GM21360 (cell line): ENCODE results near the gene GPR137.

ENCODE experiments used
- ATAC-seq: cut with Tn5 transposase; IDR thresholded peaks from one replicate; pipeline ENCODE4 v1.9.1; 2021; ENCODE audit warnings: mild to moderate bottlenecking, moderate library complexity; ENCODE audit not compliant: unreplicated experiment

Gene GPR137

GRCh38 chr11:64263021-64263946, 22.4 kb upstream of the GPR137 start:
- ATAC-seq, result no peak

DNA sequence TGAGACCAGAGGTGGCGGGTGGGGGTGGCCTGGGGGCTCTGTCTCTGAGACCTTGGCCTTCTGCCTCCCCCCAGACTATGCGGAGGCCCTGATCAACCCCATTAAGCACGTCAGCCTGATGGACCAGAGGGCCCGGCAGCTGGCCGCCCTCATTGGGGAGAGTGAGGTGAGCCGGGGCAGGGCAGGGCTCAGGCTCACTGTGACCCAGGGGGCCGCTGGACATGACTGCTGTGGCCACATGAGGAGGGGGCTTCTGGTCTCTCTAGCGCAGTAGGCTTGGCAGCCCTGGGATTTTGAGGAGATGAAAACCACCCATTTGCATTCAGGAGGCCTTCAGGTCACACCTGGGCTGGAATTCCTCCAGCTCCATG, 21.7 kb upstream of the GPR137 start:
- no peak for ATAC-seq

GRCh38 chr11:64264371-64264852, 21.2 kb upstream of the GPR137 start:
- ATAC-seq, result no peak

DNA sequence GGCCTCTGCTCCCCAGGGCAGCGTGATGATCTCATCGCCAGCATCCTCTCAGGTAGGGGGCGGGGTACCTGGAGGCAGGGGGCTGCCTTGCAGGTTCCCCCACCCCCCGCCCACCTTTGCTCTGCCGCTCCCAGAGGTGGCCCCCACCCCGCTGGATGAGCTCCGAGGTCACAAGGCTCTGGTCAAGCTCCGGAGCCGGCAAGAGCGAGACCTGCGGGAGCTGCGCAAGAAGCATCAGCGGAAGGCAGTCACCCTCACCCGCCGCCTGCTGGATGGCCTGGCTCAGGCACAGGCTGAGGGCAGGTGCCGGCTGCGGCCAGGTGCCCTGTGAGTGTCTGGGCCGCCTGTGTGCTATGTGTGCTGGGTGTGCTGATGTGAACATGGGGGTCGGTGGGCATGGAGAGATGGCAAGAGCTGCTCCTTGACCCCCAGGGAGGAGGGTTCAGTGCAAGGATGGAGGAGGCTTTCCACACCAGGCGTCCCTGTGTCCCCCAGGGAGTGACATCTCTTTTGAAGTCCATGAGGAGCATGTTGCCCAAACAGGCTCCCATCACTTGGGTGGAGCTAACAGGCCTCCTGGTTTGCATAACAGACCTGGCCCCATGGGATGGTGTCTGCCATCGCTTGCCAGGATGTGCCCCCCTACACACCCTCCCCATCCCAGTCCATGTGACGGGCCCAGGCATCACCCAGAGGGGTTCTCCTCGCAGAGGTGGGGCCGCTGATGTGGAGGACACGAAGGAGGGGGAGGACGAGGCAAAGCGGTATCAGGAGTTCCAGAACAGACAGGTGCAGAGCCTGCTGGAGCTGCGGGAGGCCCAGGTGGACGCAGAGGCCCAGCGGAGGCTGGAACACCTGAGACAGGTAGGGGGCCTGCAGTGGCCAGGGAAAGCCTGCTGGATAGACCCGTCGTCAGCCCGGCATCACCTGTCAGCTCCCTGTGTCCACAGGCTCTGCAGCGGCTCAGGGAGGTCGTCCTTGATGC, 20.2 kb upstream of the GPR137 start:
- ATAC-seq, result no peak

DNA sequence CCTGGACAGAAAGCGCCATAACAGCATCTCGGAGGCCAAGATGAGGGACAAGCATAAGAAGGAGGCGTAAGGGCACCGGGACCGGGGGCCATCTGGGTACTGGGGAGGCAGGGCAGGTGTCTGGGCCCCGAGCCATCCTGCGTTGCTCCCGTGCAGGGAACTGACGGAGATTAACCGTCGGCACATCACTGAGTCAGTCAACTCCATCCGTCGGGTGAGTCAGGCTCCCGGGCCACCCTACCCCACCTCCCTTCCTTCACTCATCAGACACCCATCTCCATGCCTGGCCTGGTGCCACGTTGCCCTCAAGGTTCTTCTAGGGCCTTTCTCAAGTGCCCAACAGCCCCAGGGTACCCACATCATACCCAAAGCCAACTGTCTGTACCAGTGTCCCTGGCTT, 19.3 kb upstream of the GPR137 start:
- ATAC-seq, result no peak

- ATAC-seq, result no peak
Observed at GRCh38 chr11:64267207-64267945, 18.3 kb upstream of the GPR137 start.

DNA sequence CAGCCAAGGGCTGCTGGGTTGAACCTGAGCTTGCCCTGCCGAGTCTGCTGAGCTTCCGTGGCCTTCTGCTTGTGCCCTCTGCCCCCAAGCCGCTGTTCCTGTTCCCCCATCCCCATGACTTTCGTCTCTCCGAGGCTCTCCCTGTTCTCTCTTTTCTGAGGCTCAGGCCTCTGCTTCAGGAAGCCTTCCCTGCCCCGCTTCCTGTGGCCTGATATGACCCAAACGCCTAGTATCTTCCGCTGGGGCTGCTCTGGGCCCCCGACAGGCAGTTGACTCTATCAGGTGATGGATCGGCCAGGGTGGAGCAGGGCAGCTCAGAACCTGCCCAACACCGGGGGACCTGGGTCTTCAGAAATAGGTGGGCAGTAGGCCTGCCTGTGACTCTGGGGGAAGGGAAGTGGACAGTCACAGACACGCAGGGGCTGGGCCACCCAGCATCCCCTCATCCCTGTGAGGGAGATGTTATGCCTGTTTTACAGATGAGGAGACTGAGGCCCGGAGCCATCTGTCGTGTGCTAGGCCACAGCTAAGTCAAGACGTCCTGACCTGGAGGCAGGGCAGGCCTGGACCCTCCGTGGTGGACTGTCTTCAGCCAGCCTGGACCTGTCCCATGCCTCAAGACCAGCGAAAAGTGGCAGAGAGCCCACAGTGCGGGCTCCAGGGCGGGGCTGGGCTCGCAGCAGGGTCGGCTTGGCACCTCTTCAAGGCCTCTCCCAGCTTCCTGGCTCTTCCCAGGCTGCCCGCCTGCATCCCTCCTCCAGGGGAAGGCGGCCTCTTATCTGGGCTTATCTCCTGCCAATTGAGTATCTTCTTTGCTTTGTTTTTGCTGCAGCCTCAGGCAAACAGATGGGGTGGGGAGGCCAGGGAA, 17.4 kb upstream of the GPR137 start:
- ATAC-seq, result no peak

DNA sequence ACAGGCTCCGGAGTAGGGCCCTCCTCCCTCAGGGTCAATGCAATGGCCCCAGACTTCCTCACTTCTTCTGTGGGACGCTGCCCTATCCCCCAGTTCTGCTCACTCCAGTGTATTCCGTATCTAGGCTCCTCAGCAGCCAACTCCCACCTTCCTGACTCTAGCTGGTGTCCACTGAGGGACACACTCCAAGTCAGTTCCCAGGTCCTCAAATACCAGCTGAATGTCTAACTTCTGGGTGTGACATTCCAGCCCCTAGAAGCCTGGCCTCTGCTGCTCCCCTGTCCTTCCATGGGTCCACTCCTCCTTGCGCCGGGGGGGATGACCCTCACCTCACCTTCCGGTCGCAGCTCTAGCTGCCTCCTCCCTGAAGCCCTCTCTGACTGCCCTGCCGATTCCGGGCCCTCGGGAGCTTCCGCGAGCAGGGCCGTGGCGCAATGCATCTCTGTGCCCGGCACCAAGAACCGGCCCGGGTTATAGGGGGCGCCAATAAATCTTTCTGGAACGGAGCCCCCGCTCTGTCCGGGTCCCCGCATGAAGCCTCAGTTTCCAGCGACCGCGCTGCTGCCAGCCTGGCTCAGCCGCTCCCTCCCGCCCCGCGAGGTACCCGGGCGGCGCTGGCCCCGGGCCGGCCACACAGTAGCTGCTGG, 16.6 kb upstream of the GPR137 start:
- peak; percentile 8 for ATAC-seq

DNA sequence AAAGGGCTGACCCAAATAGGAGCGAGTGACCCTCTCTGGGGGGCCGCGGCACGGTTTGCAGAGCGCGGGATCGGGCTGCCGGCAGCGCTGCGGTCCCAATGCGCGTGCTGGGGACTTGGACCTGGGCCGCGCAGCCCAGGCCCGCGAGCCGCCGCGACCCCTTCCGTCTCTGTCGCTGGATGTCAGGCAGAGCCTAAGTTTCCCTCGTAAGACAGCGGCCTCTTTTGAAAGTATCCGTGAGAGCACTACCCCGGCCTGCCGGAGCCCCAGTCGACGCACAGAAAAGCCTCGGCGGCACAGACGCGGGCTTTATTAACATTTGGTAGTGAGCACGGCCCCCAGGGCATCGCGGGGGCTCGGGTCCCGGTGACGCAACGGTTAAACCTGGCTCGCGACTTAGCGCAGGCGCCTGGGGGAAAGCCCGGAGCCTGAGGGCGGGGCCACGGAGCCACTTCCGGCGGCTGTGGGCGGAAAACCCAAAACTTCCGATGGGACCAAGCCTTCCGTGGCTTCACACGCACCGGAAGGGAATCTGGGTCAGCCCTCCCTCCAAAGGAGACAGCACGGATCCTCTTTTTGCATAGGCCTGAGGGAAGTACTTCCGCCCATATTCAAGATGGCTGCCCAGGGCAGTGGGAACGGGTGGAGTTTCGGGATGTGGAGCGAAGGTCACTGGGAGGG, 16.0 kb upstream of the GPR137 start:
- ATAC-seq, result peak; percentile 51

- ATAC-seq, result no peak
Observed at GRCh38 chr11:64275031-64275800, 10.4 kb upstream of the GPR137 start.

DNA sequence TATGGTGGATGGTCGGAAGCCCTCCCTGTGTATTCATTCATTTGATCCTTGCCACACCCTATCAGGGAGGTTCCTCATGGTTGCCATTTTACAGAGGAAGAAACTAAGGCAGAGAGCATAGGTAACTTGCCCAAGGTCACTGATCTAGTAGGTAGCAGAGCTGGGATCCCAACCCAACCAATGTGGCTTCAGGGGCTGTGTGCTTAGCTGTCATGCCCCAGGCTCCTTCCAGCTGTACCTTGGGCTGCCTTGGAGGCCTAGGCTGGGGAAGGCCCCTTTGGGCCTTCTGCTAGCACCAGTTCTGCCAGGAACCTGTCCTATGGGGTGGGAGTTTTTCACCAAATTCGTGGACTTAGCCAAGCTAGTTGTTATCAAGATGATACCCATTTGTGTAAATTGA, 9.8 kb upstream of the GPR137 start:
- no peak for ATAC-seq

DNA sequence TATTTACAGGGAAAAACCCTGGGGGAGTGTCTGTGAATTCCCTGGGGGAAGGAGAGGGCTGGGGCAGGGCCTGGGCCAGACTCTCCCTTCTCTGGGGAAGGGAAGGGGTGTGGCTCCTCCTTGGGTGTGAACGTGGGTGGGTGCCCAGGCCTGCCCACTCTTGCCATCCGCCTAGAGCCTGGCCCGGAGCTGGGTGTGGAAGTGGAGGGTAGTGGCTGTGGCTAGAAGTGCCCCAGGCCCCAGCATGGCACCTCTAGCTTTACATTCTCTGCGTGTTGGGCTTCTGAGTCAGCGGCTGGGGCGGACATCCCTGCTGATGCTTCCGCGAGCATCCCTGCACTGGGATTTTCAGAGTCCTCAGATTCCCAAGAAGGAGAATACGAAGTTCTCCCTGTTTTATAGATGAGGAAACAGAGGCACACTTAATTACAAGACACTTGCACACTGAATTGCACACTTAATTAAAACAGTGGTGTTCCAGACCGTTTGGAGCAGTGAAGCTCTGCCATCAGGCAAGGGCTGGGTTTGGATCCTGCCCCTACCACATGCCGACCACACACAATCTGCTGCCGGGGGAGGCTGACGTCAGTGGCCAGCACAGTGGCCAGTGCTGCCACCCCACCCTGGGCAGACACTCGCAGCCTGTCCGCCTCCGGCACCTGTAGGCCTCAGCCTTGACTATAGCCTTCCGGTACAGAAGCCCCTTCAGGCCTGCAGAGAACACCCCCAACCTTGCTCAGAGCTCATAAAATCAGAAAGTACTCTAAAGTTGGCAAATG, 8.8 kb upstream of the GPR137 start:
- no peak for ATAC-seq

DNA sequence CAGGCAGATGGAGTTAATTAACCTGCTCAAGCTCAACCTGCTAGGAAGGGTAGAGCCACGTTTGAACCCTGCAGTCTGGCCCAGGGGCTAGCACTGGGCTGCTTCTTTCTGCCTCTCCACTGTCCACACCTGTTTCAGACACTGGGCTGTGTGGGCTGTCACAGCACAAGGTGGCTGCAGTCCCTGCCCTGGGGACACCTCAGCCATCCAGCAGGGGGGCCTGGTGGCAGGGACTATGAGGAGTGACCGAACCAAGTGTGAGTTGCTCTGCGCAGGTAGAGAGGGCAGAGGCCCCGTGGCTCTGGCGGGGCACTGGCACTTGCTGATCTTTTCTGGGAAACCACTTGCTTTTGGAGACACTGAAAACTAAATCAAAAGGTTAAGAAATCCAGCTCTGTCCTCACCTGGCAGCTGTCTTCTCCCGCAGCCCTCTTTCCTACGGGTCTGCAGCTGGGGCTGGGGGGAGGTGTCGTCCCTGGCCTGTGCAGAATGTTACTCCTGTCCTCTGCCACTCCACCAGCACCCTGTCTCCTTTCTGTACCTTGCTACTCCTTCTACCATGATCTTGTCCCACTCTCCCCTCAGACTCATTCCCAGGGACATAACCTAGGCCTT, 7.0 kb upstream of the GPR137 start:
- no peak for ATAC-seq

- no peak for ATAC-seq
Observed at GRCh38 chr11:64281957-64282770, 3.5 kb upstream of the GPR137 start.

DNA sequence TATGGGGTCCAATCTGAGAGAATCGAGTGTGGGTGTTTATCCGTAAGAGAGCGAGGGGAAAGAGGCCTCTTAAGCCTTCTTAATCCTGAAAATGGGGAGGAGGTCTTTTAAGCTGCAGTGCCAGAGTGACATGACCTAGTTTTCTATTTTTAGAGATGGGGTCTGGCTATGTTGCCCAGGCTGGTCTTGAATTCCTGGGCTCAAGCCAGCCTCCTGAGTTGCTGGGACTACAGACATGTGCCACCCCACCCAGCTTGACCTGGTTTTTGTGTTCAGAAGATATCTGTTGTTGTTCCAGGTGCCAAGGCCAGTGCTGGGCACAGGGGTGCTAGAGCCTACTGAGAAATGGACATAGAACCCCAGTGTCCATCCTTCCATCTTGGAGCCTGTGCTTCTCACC, 2.6 kb upstream of the GPR137 start:
- no peak for ATAC-seq
